Lung (tissue), 12 donors: ENCODE measurements around the gene SPINK2. TPM values are rescaled to one million over a fixed set of nuclear protein-coding genes. Genes with fewer than 3 reads are reported as not detected.

Experiments used
- ATAC-seq: fragments of 200-7000 bp; cut with Tn5 transposase; one replicate; pipeline ENCODE4 v1.9.1; 2020; ENCODE audit warnings: moderate number of reproducible peaks; ENCODE audit not compliant: insufficient read depth, low FRiP score
- DNase-seq, 3 donors: peaks; one replicate each; pipeline ENCODE4 v3.0.0-alpha.2; 2013 to 2017
- H3K27ac ChIP-seq, 2 donors: one replicate each; pipeline ENCODE4 v1.5.1; 2013; ENCODE audit warnings: mild to moderate bottlenecking in 2 of 2, moderate library complexity in 2 of 2, control low read depth in 1 of 2, inconsistent platforms in 1 of 2, low read depth in 1 of 2, low read length in 1 of 2
- H3K27me3 ChIP-seq, 3 donors: one replicate each; pipeline ENCODE4 v1.5.1; 2013; ENCODE audit warnings: low read length in 2 of 3; ENCODE audit not compliant: control insufficient read depth in 3 of 3, insufficient read depth in 3 of 3
- H3K36me3 ChIP-seq, 4 donors: one replicate each; pipeline ENCODE4 v1.5.1; 2013; ENCODE audit warnings: low read length in 4 of 4, mild to moderate bottlenecking in 1 of 4, moderate library complexity in 1 of 4; ENCODE audit not compliant: control insufficient read depth in 4 of 4, insufficient read depth in 4 of 4
- H3K4me1 ChIP-seq, 5 donors: one replicate each; pipeline ENCODE4 v1.5.1; 2013; ENCODE audit warnings: low read length in 5 of 5, mild to moderate bottlenecking in 2 of 5, moderate library complexity in 1 of 5; ENCODE audit not compliant: control insufficient read depth in 5 of 5, insufficient read depth in 5 of 5
- H3K4me3 ChIP-seq: one replicate; pipeline ENCODE4 v1.5.1; 2013; ENCODE audit warnings: mild to moderate bottlenecking, control low read depth, moderate library complexity
- H3K9ac ChIP-seq, 2 donors: one replicate each; pipeline ENCODE4 v1.5.1; 2013; ENCODE audit warnings: low read length in 2 of 2, control low read depth in 1 of 2; ENCODE audit not compliant: insufficient read depth in 1 of 2
- H3K9me3 ChIP-seq, 4 donors: one replicate each; pipeline ENCODE4 v1.5.1; 2013; ENCODE audit warnings: low read length in 3 of 4, mild to moderate bottlenecking in 1 of 4, moderate library complexity in 1 of 4; ENCODE audit not compliant: control insufficient read depth in 4 of 4, insufficient read depth in 3 of 4
- WGBS, 2 donors: extraction: QIAGEN DNeasy Blood & Tissue Kit; methylation state at CpG; one replicate each; pipeline ENCODE4 v1.1.7; 2013; 5-methylcytosine and 5-hydroxymethylcytosine counted together
- polyA plus RNA-seq, 2 donors: library from polyadenylated mRNA; stranded (reverse); fragments of 200-250 nt; gene quantifications; one replicate each; pipeline ENCODE4 v1.2.1, GENCODE V29; 2013
- total RNA-seq, 2 donors: library from RNA; depleted of rRNA in 1 of 2; stranded (reverse); fragments of >200 nt in 1 of 2; gene quantifications; one replicate each; pipeline ENCODE4 v1.2.1, GENCODE V29; 2014 to 2021
- TF ChIP-seq, protein P1 (sequence below): IDR thresholded peaks from 2 replicates; pipeline ENCODE4 v1.5.1; 2012; ENCODE audit warnings: mild to moderate bottlenecking; ENCODE audit errors: control extremely low read depth, extremely low read depth
- donor health status: control.
- donor health status: control.
- donor health status: Bipolar disorder and iron deficiency.
- donor health status: healthy.
- donor health status: DM: yes; HTN: yes; CAD: no.

Gene SPINK2
- total and polyA plus RNA-seq, 4 donors, result 0.91 TPM; not detected in 3

DNA sequence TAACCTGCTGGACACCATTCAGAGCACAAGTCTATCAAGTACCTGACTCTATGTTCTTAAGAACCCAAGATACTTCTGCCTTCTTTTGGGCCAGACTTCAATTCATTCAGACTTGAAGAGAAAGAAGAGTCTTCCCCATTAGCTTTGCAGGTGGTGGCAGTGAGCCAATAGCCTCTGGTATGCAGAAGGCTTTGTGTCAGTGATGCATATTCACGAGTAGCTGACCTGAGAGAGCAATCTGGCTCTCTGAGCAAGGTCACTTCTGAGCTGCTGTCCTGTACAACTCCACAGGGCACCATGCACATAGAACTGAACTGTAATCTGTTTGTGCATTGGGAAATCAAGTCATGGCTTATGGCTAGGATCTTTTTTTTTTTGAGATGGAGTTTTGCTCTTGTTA, 39.9 kb upstream of the SPINK2 start:
- Histone ChIP-seq H3K9me3 (no peaks in the 10 kb centered on the region), H3K36me3 (no peaks in the 10 kb centered on the region), H3K9ac (no peak overlapping the region), H3K27ac (no peak overlapping the region), H3K4me3 (no peak overlapping the region), H3K4me1 (no peaks in the 10 kb centered on the region), H3K27me3 (no peaks in the 10 kb centered on the region)
- ATAC-seq, result no peak
- no peak for DNase-seq
- 40 to 60% methylated on average over 1 of the region's 1 CpG for WGBS, 2 donors
- TF ChIP-seq, protein P1, sequence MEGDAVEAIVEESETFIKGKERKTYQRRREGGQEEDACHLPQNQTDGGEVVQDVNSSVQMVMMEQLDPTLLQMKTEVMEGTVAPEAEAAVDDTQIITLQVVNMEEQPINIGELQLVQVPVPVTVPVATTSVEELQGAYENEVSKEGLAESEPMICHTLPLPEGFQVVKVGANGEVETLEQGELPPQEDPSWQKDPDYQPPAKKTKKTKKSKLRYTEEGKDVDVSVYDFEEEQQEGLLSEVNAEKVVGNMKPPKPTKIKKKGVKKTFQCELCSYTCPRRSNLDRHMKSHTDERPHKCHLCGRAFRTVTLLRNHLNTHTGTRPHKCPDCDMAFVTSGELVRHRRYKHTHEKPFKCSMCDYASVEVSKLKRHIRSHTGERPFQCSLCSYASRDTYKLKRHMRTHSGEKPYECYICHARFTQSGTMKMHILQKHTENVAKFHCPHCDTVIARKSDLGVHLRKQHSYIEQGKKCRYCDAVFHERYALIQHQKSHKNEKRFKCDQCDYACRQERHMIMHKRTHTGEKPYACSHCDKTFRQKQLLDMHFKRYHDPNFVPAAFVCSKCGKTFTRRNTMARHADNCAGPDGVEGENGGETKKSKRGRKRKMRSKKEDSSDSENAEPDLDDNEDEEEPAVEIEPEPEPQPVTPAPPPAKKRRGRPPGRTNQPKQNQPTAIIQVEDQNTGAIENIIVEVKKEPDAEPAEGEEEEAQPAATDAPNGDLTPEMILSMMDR, result no peak

DNA sequence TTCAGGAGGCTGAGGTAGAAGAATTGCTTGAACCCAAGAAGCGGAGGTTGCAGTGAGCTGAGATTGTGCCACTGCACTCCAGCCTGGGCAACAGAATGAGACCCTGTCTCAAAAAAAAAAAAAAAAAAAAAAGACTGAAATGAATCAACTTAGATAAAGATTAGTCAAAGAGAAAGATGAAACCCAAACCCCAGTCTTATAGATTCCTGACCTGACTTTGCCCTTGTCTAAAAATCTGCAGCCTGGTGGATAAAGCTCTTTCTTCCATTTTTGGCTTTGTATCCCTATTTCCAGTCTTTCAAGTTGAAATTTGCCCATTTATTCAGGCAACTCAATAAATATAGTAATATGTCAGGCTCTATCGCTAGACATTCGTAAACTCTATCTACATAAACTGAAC, 39.3 kb upstream of the SPINK2 start:
- no peaks in the 10 kb centered on the region for H3K36me3 ChIP-seq
- H3K4me1 ChIP-seq, result no peaks in the 10 kb centered on the region
- H3K27me3 ChIP-seq, result no peaks in the 10 kb centered on the region
- DNase-seq (no peak), ATAC-seq (no peak)
- TF ChIP-seq, protein P1, result no peak
- no peak overlapping the region for H3K4me3 ChIP-seq
- no peak overlapping the region for H3K9ac ChIP-seq
- no peak overlapping the region for H3K27ac ChIP-seq
- 88 to 90% methylated on average over 3 of the region's 3 CpGs for WGBS, 2 donors
- no peaks in the 10 kb centered on the region for H3K9me3 ChIP-seq

DNA sequence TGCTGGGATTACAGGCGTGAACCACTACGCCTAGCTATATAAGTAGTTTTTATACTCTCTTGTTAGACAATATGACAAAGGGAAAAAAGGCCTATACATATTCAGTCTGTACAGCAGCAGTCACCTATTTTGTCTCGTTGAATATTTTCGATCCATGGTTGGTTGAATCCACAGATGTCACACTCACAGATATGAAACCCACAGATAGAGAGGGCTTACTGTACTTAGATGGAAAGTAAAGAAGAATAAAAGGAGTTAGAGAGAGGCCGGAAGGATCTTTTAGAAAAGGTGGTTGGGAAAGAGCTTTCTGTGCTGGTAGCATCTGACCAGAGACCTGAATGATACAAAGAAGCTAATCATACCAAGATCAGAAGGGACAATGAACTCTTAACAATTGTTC, 38.3 kb upstream of the SPINK2 start:
- no peak overlapping the region for H3K27ac ChIP-seq
- H3K4me1 ChIP-seq, result no peaks in the 10 kb centered on the region
- DNase-seq, result no peak
- H3K9me3 ChIP-seq, result no peaks in the 10 kb centered on the region
- TF ChIP-seq, protein P1, result no peak
- no peak for ATAC-seq
- H3K4me3 ChIP-seq, result no peak overlapping the region
- no peaks in the 10 kb centered on the region for H3K36me3 ChIP-seq
- 77 to 95% methylated on average over 5 of the region's 5 CpGs for WGBS, 2 donors
- H3K27me3 ChIP-seq, result no peaks in the 10 kb centered on the region
- H3K9ac ChIP-seq, result no peak overlapping the region

GRCh38 chr4:56857601-56858309, 36.3 kb upstream of the SPINK2 start:
- Histone ChIP-seq H3K9ac (no peak overlapping the region), H3K36me3 (no peaks in the 10 kb centered on the region), H3K27ac (no peak overlapping the region), H3K9me3 (no peaks in the 10 kb centered on the region), H3K4me3 (no peak overlapping the region), H3K4me1 (no peaks in the 10 kb centered on the region), H3K27me3 (no peaks in the 10 kb centered on the region)
- TF ChIP-seq, protein P1, result no peak
- no peak for ATAC-seq
- 34 to 54% methylated on average over 2 of the region's 2 CpGs for WGBS, 2 donors
- no peak for DNase-seq
